Hematopoietic multipotent progenitor cell treated with erythropoietin and hydrocortisone succinate and interleukin-3 and kit ligand, for 8 days (in vitro differentiated cells): ENCODE results near the gene GPR25.

ENCODE experiments used
- DNase-seq: peaks from one replicate; pipeline ENCODE4 v3.0.0-alpha.2; 2015

Gene GPR25

GRCh38 chr1:200916681-200917080 is 43.9 kb downstream of the GPR25 start:
- no peak for DNase-seq

GRCh38 chr1:200917291-200917817 is 44.6 kb downstream of the GPR25 start:
- no peak for DNase-seq

GRCh38 chr1:200918006-200918405 is 45.2 kb downstream of the GPR25 start:
- no peak for DNase-seq

DNA sequence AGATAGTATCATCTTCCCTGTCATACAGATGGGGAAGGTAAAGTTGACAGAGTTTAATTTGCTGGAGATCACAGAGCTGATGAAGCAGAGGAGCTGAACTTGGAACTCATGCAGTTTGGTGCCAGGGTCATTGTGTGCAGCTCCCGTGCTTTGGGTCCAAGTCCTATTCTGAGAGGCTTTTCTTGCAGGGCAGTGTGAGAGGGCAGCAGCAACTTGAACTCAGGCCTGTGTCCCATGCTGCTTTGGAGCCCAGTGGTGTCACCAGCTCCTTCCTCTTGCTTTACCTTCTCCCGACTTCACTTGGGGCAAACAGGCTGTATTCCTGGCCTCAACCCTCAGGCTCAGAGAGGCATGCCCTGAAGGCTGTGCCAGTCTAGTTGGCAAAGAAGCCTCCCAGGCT is 46.6 kb downstream of the GPR25 start:
- no peak for DNase-seq

- no peak for DNase-seq
These were observed 48.9 kb downstream of the GPR25 start for GRCh38 chr1:200921571-200922110.

DNA sequence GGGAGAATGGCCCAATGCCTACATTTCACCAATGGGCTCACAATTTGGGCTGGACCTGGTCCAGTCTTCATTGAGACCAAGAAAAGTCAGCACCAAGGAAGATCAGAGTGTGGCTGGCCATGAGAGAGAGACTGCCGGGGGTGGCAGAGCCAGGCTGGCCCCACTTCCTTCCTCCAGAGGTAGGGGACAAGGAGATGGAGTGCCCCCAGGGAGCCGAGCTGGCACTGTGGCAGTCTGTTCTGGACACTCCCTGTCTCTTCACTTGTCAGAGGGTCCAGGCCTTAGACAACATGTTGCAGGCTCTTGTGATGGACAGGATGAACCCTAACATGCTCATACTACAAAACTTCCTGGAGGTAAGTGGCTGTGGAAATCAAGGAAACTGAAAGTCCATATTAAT is 49.6 kb downstream of the GPR25 start:
- DNase-seq: no peak

GRCh38 chr1:200923601-200924000 is 50.8 kb downstream of the GPR25 start:
- no peak for DNase-seq
